Transverse colon (tissue), 4 donors: ENCODE measurements around the gene SOHLH2. TPM values are rescaled to one million over a fixed set of nuclear protein-coding genes. Genes with fewer than 3 reads are reported as not detected.

ENCODE experiments used
- DNase-seq: peaks from one replicate; pipeline ENCODE4 v3.0.0-alpha.2; 2019
- H3K27ac ChIP-seq, 4 donors: fragments of 200-600 bp; sonication (generic); 2 replicates each; pipeline ENCODE4 v1.5.1; 2016 to 2018; ENCODE audit warnings: inconsistent platforms in 4 of 4
- H3K27me3 ChIP-seq: fragments of 200-600 bp; sonication (generic); 2 replicates; pipeline ENCODE4 v1.5.1; 2017; ENCODE audit warnings: inconsistent platforms
- H3K36me3 ChIP-seq, 4 donors: fragments of 200-600 bp; sonication (generic); 2 replicates each; pipeline ENCODE4 v1.5.1; 2017 to 2019; ENCODE audit warnings: inconsistent platforms in 4 of 4
- H3K4me1 ChIP-seq, 4 donors: fragments of 200-600 bp; sonication (generic); 2 replicates each; pipeline ENCODE4 v1.5.1; 2017 to 2020; ENCODE audit warnings: inconsistent platforms in 4 of 4
- H3K4me3 ChIP-seq, 4 donors: fragments of 200-600 bp; sonication (generic); 1 replicate in 1 of 4; 2 replicates in 3 of 4; pipeline versions ENCODE4 v1.5.1 to v1.6.1; 2017 to 2019; ENCODE audit warnings: inconsistent platforms in 4 of 4
- H3K9me3 ChIP-seq, 2 donors: fragments of 200-600 bp; sonication (generic); 2 replicates each; pipeline ENCODE4 v1.5.1; 2017 to 2019; ENCODE audit warnings: inconsistent platforms in 2 of 2
- EP300 ChIP-seq: sonication (generic); formaldehyde crosslinking; IDR thresholded peaks from one replicate; pipeline ENCODE4 v1.6.1; 2017; ENCODE audit warnings: antibody characterized with exemption, low read depth
- POLR2A ChIP-seq: fragments of 450-650 bp; IDR thresholded peaks from one replicate; pipeline ENCODE4 v1.6.1; 2016; ENCODE audit warnings: antibody characterized with exemption, mild to moderate bottlenecking, moderate library complexity
- POLR2AphosphoS5 ChIP-seq, 3 donors: sonication (generic); formaldehyde crosslinking; IDR thresholded peaks; one replicate each; pipeline ENCODE4 v1.6.1; 2016; ENCODE audit warnings: antibody characterized with exemption in 3 of 3
- WGBS, 2 donors: methylation state at CpG; one replicate each; pipeline ENCODE4 v1.1.5; 2018; ENCODE audit warnings: low coverage in 1 of 2; 5-methylcytosine and 5-hydroxymethylcytosine counted together
- in situ Hi-C, 4 donors: fragments of 200-750 bp; cut with MboI; loops; one replicate each; pipeline versions ENCODE4 v1.15.0 to v1.15.1; 2017; ENCODE audit warnings: low sequenced_read_pairs in 3 of 4, low pct_ligation_motif_present in 1 of 4, low pct_unique_long_range_greater_than_20kb in 1 of 4
- intact Hi-C: fragments of 100-400 bp; cut with DNase I; formaldehyde crosslinking; loops from one replicate; pipeline ENCODE4 v1.15.1; 2023; ENCODE audit warnings: low total_unique reads
- total RNA-seq, 4 donors: library from RNA; depleted of rRNA; stranded (reverse); fragments of >200 nt; gene quantifications; one replicate each; pipeline ENCODE4 v1.1.0, GENCODE V29; 2016
- TF ChIP-seq, protein P1 (sequence below), 5 experiments: fragments of 200-600 bp in 3 of 5; fragments of 450-650 bp in 2 of 5; sonication (generic) in 3 of 5; IDR thresholded peaks; 1 replicate in 2 of 5; 2 replicates in 3 of 5; pipeline ENCODE4 v1.5.1; 2016 to 2017; ENCODE audit warnings: antibody characterized with exemption in 5 of 5, inconsistent platforms in 3 of 5, mild to moderate bottlenecking in 2 of 5, moderate library complexity in 1 of 5

The SOHLH2 gene
- total RNA-seq, 4 donors from 2014 or later, result 0.27 TPM; not detected in 3

DNA sequence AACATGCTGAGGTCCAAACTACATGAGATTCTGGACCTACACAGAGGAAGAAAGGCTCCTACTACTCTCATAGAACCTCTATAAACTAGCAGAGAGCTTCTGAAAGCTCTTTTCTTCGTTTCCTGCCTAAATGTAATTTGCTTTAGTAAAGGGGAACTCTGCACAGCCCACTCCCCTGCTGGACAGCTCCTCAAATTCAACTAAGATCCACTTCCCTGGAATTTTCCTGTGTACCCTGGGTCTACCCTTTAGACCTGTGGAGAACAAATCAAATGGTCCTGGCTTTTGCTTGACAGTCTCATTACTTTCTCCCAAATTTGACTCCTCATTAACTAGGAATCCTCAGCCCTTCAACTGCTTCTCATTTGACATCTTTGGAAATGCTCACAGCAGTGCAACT lies 79.7 kb downstream of the SOHLH2 start:
- H3K27me3 ChIP-seq, result peaks cover 32% of the 10 kb centered on the region
- intact Hi-C loops, result no loop called here
- no peaks in the 10 kb centered on the region for H3K4me1 ChIP-seq
- no peak overlapping the region for H3K27ac ChIP-seq
- no peaks in the 10 kb centered on the region for H3K9me3 ChIP-seq
- in situ Hi-C loops, result no loop called here
- H3K4me3 ChIP-seq, result no peak overlapping the region
- WGBS, 2 donors, result 36 to 40% methylated on average over 1 of the region's 1 CpG
- no peak for TF ChIP-seq POLR2AphosphoS5 (IDR thresholded peaks at IDR 0.05)
- TF ChIP-seq EP300, result no peak
- no peak for TF ChIP-seq POLR2A
- TF ChIP-seq, protein P1, sequence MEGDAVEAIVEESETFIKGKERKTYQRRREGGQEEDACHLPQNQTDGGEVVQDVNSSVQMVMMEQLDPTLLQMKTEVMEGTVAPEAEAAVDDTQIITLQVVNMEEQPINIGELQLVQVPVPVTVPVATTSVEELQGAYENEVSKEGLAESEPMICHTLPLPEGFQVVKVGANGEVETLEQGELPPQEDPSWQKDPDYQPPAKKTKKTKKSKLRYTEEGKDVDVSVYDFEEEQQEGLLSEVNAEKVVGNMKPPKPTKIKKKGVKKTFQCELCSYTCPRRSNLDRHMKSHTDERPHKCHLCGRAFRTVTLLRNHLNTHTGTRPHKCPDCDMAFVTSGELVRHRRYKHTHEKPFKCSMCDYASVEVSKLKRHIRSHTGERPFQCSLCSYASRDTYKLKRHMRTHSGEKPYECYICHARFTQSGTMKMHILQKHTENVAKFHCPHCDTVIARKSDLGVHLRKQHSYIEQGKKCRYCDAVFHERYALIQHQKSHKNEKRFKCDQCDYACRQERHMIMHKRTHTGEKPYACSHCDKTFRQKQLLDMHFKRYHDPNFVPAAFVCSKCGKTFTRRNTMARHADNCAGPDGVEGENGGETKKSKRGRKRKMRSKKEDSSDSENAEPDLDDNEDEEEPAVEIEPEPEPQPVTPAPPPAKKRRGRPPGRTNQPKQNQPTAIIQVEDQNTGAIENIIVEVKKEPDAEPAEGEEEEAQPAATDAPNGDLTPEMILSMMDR (IDR thresholded peaks at IDR 0.05), result no peak
- no peak for DNase-seq
- H3K36me3 ChIP-seq, result no peaks in the 10 kb centered on the region

DNA sequence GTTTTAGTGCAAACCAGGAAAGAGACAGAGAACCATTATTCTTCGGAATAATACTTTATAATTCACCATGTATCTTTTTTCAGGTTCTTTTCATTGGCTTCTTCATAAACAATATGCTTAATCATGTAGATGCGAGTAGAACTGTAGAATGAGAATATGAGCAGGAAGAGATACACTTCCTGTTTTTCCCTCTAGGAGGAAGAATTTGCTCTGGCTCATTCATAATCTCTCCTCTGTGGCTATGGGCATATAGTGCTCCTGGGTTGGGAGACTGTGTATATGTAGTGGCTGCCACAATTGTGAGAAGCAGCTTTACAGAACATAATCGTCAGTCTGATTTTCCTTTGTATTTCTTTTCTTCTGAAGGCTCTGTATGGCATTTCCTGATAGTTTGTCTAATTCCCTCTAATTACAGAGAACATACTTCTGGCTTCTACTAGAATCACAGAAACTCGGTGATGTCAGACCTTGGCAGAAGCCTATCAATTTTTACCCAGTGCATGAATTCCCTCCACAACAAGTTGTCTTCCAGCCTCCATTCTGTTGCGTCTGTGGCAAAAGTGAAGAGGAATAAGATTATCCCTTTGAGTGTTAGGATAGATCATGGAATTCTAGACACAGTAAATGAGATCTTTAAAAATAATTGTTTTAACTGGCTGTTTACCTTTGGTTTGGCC lies 80.3 kb downstream of the SOHLH2 start:
- H3K36me3 ChIP-seq, result no peaks in the 10 kb centered on the region
- whole genome bisulfite sequencing, 2 donors, result 62 to 70% methylated on average over 5 of the region's 5 CpGs
- peaks cover 37% of the 10 kb centered on the region for H3K27me3 ChIP-seq
- intact Hi-C loops (no loop called here), in situ Hi-C loops (no loop called here)
- no peak for TF ChIP-seq EP300
- no peak for TF ChIP-seq POLR2A
- no peak for TF ChIP-seq POLR2AphosphoS5 (IDR thresholded peaks at IDR 0.05)
- TF ChIP-seq, protein P1 (IDR thresholded peaks at IDR 0.05), result no peak
- no peak overlapping the region for H3K4me3 ChIP-seq
- no peak overlapping the region for H3K27ac ChIP-seq
- no peaks in the 10 kb centered on the region for H3K4me1 ChIP-seq
- H3K9me3 ChIP-seq, result no peaks in the 10 kb centered on the region
- DNase-seq, result no peak

DNA sequence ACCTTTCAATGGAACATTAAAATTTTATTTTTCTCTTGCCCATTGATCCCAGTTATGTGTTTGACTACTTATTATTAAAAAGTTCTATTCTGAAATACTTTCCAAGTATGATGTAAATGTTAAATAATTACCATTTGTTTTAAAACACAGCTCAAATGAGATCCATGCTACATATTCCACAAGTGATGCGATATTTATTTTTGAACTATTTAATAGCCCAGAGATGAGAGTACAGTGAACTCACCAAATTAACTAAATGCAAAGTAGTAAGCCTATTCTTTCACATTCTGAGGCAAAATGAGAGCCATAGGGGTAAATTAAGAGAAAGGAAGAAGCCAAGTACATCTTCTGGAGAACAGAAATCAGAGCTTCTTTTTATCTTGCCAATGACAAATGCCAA lies 82.0 kb downstream of the SOHLH2 start:
- no peak overlapping the region for H3K4me3 ChIP-seq
- intact Hi-C loops, result no loop called here
- WGBS, 2 donors, result 71 to 90% methylated on average over 1 of the region's 1 CpG
- in situ Hi-C loops, result no loop called here
- no peak for TF ChIP-seq POLR2A
- no peak for TF ChIP-seq POLR2AphosphoS5 (IDR thresholded peaks at IDR 0.05)
- TF ChIP-seq, protein P1 (IDR thresholded peaks at IDR 0.05), result no peak
- no peak for TF ChIP-seq EP300
- no peaks in the 10 kb centered on the region for H3K9me3 ChIP-seq
- H3K27me3 ChIP-seq, result peaks cover 37% of the 10 kb centered on the region
- no peaks in the 10 kb centered on the region for H3K36me3 ChIP-seq
- no peak overlapping the region for H3K27ac ChIP-seq
- no peaks in the 10 kb centered on the region for H3K4me1 ChIP-seq
- no peak for DNase-seq

DNA sequence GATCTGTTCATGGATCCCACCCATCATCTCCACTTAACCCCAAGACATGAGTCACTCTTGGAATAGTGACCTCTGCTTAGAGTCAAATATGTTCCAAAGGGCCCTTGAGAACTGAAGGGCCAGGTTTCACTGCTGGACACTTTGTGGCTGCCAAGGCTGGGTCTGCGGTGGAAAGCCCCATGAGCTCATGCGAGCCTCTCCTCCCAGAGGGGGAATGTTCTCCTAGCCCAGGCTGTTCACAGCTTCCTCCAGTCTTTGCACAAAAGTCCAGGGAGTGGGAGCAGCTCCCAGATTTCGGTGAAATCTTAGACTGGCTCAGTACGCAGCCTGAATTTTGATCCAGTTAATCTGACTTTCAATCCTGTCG lies 82.4 kb downstream of the SOHLH2 start:
- Histone ChIP-seq H3K36me3 (no peaks in the 10 kb centered on the region), H3K4me3 (peak overlapping the region in 1 of 4 donors; percentile 46), H3K9me3 (no peaks in the 10 kb centered on the region), H3K27ac (peak overlapping the region in 3 of 4 donors; percentile 22 to 54 (median 40)), H3K4me1 (no peaks in the 10 kb centered on the region), H3K27me3 (peaks cover 37% of the 10 kb centered on the region)
- in situ Hi-C loops (no loop called here), intact Hi-C loops (no loop called here)
- DNase-seq, result no peak
- TF ChIP-seq POLR2AphosphoS5 (IDR thresholded peaks at IDR 0.05) (no peak), POLR2A (no peak), EP300 (no peak)
- TF ChIP-seq, protein P1 (IDR thresholded peaks at IDR 0.05), result no peak
- WGBS, 2 donors, result 40 to 61% methylated on average over 1 to 5 of the region's 5 CpGs
